Measurements from ENCODE around the gene HNRNPU. TPM values are rescaled to one million over a fixed set of nuclear protein-coding genes. Genes with fewer than 3 reads are reported as not detected.

Gene HNRNPU
- polyA plus RNA-seq, 2 of the 4 experiments (the other 2 are of a cell fraction), result 449 to 529 TPM

- TF ChIP-seq RCOR1 (IDR thresholded peaks at IDR 0.05; ENCODE audit: low read depth, low read length) (no peak), TP53 (CRISPR knock-in tag; IDR thresholded peaks at IDR 0.05) (no peak)
These were observed 48.7 kb downstream of the HNRNPU start (continued) for GRCh38 chr1:244815600-244816099.

GRCh38 chr1:244813327-244813726, 51.0 kb downstream of the HNRNPU start:
- DNase-seq (ENCODE audit: low read depth in 1 of 2, low spot score in 1 of 2) (no peak), ATAC-seq (peak; percentile 13 to 42; a peak in 2 of 6 replicates), FAIRE-seq (no peak)
- Histone ChIP-seq H3K4me3 (no peak overlapping the region), H3K27ac (no peak overlapping the region), H3K4me1 (no peaks in the 10 kb centered on the region), H3K9me3 (no peaks in the 10 kb centered on the region), H3K4me2 (no peak overlapping the region)
- CTCF ChIA-PET, result interaction anchor here (0.7 to 4.2 kb wide), 4 partner anchors 12 to 126 kb away, joined by 3 to 22 read pairs (median 6); no protein-coding TSS in a partner anchor
- no peak for TF ChIP-seq HMGXB4 (CRISPR knock-in tag; IDR thresholded peaks at IDR 0.05; ENCODE audit: borderline replicate concordance)
- POLR2A ChIA-PET, result interaction anchor here (0.5 kb wide), 1 partner anchor 22 kb away, joined by 4 read pairs; the partner anchor contains the start of gene COX20
- WGBS (ENCODE audit: missing lambda C conversion rate), result 78% methylated on average over 6 of the region's 6 CpGs

GRCh38 chr1:244810221-244810620, 54.1 kb downstream of the HNRNPU start:
- WGBS (ENCODE audit: missing lambda C conversion rate), result 90% methylated on average over 22 of the region's 22 CpGs
- TF ChIP-seq KDM1A (IDR thresholded peaks at IDR 0.05; ENCODE audit: low read depth) (no peak), CEBPB (IDR thresholded peaks at IDR 0.05) (no peak)
- H3K27ac ChIP-seq, result no peak overlapping the region
- H3K4me1 ChIP-seq, result no peaks in the 10 kb centered on the region
- no peak overlapping the region for H3K4me3 ChIP-seq
- DNase-seq (ENCODE audit: low read depth in 1 of 2, low spot score in 1 of 2) (no peak), FAIRE-seq (no peak), ATAC-seq (no peak)
- ChIA-PET POLR2A (no interaction called here), CTCF (interaction anchor here (1.3 to 4.2 kb wide), 2 partner anchors 9 to 207 kb away, joined by 3 to 22 read pairs; no protein-coding TSS in a partner anchor)
- no peaks in the 10 kb centered on the region for H3K9me3 ChIP-seq
- H3K4me2 ChIP-seq, result no peak overlapping the region

- Histone ChIP-seq H3K4me1 (no peaks in the 10 kb centered on the region), H3K4me3 (no peak overlapping the region), H3K9me3 (no peaks in the 10 kb centered on the region), H3K4me2 (no peak overlapping the region), H3K27ac (no peak overlapping the region)
- no peak for ATAC-seq
- TF ChIP-seq ZC3H11A (IDR thresholded peaks at IDR 0.05) (no peak), BCL3 (IDR thresholded peaks at IDR 0.05) (no peak), USF2 (IDR thresholded peaks at IDR 0.05) (no peak), CBX2 (IDR thresholded peaks at IDR 0.05; ENCODE audit: borderline replicate concordance, low read depth) (no peak), JUN (IDR thresholded peaks at IDR 0.05) (no peak), CHD4 (IDR thresholded peaks at IDR 0.05; ENCODE audit: borderline replicate concordance) (no peak), CTCF (IDR thresholded peaks at IDR 0.05) (no peak), RAD21 (conservative IDR thresholded peaks at IDR 0.05 in 1 of 2, IDR thresholded peaks at IDR 0.05 in 1 of 2) (no peak), CEBPB (IDR thresholded peaks at IDR 0.05) (no peak), NPAS2 (CRISPR knock-in tag; IDR thresholded peaks at IDR 0.05; ENCODE audit: borderline replicate concordance) (no peak), SREBF2 (IDR thresholded peaks at IDR 0.05) (no peak)
- no peak for DNase-seq (ENCODE audit: low read depth in 1 of 2, low spot score in 1 of 2)
- FAIRE-seq, result no peak
- ChIA-PET CTCF (interaction anchor here (0.7 to 1.8 kb wide), 3 partner anchors 10 to 1946 kb away, joined by 3 to 9 read pairs (median 5); no protein-coding TSS in a partner anchor), POLR2A (no interaction called here)
These were observed 57.2 kb downstream of the HNRNPU start for GRCh38 chr1:244807138-244807537.

Measured in A549 (cell line).